HCT116 (cell line): Measurements from ENCODE around the gene PDCD1LG2.

Experiments
- EZH2 ChIP-seq: fragments of 200-600 bp; sonication (generic); IDR thresholded peaks from 2 replicates; pipeline ENCODE4 v1.6.1; 2017; ENCODE audit warnings: antibody characterized with exemption, mixed run types
- EZH2phosphoT487 ChIP-seq: fragments of 200-600 bp; IDR thresholded peaks from 2 replicates; pipeline ENCODE4 v1.6.1; 2018; ENCODE audit warnings: antibody characterized with exemption, borderline replicate concordance
- JUND ChIP-seq: IDR thresholded peaks from 2 replicates; pipeline ENCODE4 v1.6.1; 2012
- POLR2A ChIP-seq: IDR thresholded peaks from 2 replicates; pipeline ENCODE4 v1.7.0; 2011; ENCODE audit warnings: borderline replicate concordance; ENCODE audit not compliant: insufficient read depth, insufficient read length; ENCODE audit errors: extremely low read depth
- POLR2AphosphoS5 ChIP-seq: IDR thresholded peaks from 2 replicates; pipeline ENCODE4 v1.6.1; 2011; ENCODE audit warnings: mild to moderate bottlenecking, low read depth, low read length, moderate library complexity
- SIN3A ChIP-seq: IDR thresholded peaks from 2 replicates; pipeline ENCODE4 v1.6.1; 2012; ENCODE audit warnings: low read depth
- SRF ChIP-seq: IDR thresholded peaks from 2 replicates; pipeline ENCODE4 v1.6.1; 2012; ENCODE audit warnings: low read depth
- TF ChIP-seq, protein P1 (sequence below), 3 experiments: fragments of 200-600 bp in 1 of 3; sonication (generic) in 1 of 3; IDR thresholded peaks in 2 of 3; conservative IDR thresholded peaks in 1 of 3; 2 replicates each; pipeline ENCODE4 v1.5.1; 2012 to 2017; ENCODE audit warnings: low read depth in 2 of 3, low read length in 2 of 3, antibody characterized with exemption in 1 of 3, borderline replicate concordance in 1 of 3, control low read depth in 1 of 3, mild to moderate bottlenecking in 1 of 3, mixed read lengths in 1 of 3, mixed run types in 1 of 3, moderate library complexity in 1 of 3; ENCODE audit not compliant: insufficient read depth in 1 of 3
- TF ChIP-seq, protein P2 (sequence below): IDR thresholded peaks from 2 replicates; pipeline ENCODE4 v1.6.1; 2012
- TF ChIP-seq, protein P3 (sequence below): IDR thresholded peaks from 2 replicates; pipeline ENCODE4 v1.6.1; 2012; ENCODE audit warnings: low read depth
- TF ChIP-seq, protein P4 (sequence below): IDR thresholded peaks from 2 replicates; pipeline ENCODE4 v1.6.1; 2012
- TF ChIP-seq, protein P5 (sequence below): IDR thresholded peaks from 2 replicates; pipeline ENCODE4 v1.6.1; 2011; ENCODE audit warnings: mild to moderate bottlenecking, low read length, moderate library complexity; ENCODE audit not compliant: insufficient replicate concordance; ENCODE audit errors: extremely low read depth

DNA sequence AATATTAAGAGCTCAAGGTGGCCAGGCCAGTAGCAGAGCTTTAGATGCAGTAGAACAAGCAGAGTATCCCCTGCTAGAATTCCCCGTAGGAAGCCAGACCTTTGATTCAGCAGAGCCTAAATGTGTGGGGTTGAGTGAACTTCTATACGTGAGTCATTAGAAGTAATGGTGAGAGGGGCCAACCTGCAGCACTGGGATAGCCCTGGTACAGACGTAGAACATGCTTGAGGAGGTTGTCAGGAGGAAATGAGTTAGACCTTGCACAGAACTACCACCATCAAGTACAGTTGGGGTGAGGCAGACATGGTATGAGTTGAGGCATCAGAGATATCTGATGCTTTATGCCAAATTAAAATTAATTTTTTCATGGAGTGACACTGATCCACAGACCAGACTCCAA lies 42.0 kb downstream of the PDCD1LG2 start:
- TF ChIP-seq, protein P1, sequence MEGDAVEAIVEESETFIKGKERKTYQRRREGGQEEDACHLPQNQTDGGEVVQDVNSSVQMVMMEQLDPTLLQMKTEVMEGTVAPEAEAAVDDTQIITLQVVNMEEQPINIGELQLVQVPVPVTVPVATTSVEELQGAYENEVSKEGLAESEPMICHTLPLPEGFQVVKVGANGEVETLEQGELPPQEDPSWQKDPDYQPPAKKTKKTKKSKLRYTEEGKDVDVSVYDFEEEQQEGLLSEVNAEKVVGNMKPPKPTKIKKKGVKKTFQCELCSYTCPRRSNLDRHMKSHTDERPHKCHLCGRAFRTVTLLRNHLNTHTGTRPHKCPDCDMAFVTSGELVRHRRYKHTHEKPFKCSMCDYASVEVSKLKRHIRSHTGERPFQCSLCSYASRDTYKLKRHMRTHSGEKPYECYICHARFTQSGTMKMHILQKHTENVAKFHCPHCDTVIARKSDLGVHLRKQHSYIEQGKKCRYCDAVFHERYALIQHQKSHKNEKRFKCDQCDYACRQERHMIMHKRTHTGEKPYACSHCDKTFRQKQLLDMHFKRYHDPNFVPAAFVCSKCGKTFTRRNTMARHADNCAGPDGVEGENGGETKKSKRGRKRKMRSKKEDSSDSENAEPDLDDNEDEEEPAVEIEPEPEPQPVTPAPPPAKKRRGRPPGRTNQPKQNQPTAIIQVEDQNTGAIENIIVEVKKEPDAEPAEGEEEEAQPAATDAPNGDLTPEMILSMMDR (IDR thresholded peaks at IDR 0.05 in 2 of 3, conservative IDR thresholded peaks at IDR 0.05 in 1 of 3; ENCODE audit: borderline replicate concordance in 1 of 3, insufficient read depth in 1 of 3, low read depth in 2 of 3, low read length in 2 of 3): no peak
- TF ChIP-seq POLR2A: no peak
- TF ChIP-seq, protein P2, sequence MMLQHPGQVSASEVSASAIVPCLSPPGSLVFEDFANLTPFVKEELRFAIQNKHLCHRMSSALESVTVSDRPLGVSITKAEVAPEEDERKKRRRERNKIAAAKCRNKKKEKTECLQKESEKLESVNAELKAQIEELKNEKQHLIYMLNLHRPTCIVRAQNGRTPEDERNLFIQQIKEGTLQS: no peak
- no peak for TF ChIP-seq SRF
- TF ChIP-seq, protein P3, sequence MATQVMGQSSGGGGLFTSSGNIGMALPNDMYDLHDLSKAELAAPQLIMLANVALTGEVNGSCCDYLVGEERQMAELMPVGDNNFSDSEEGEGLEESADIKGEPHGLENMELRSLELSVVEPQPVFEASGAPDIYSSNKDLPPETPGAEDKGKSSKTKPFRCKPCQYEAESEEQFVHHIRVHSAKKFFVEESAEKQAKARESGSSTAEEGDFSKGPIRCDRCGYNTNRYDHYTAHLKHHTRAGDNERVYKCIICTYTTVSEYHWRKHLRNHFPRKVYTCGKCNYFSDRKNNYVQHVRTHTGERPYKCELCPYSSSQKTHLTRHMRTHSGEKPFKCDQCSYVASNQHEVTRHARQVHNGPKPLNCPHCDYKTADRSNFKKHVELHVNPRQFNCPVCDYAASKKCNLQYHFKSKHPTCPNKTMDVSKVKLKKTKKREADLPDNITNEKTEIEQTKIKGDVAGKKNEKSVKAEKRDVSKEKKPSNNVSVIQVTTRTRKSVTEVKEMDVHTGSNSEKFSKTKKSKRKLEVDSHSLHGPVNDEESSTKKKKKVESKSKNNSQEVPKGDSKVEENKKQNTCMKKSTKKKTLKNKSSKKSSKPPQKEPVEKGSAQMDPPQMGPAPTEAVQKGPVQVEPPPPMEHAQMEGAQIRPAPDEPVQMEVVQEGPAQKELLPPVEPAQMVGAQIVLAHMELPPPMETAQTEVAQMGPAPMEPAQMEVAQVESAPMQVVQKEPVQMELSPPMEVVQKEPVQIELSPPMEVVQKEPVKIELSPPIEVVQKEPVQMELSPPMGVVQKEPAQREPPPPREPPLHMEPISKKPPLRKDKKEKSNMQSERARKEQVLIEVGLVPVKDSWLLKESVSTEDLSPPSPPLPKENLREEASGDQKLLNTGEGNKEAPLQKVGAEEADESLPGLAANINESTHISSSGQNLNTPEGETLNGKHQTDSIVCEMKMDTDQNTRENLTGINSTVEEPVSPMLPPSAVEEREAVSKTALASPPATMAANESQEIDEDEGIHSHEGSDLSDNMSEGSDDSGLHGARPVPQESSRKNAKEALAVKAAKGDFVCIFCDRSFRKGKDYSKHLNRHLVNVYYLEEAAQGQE: no peak
- TF ChIP-seq POLR2AphosphoS5: no peak
- TF ChIP-seq, protein P4, sequence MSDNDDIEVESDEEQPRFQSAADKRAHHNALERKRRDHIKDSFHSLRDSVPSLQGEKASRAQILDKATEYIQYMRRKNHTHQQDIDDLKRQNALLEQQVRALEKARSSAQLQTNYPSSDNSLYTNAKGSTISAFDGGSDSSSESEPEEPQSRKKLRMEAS: no peak
- TF ChIP-seq JUND: no peak
- no peak for TF ChIP-seq EZH2phosphoT487
- no peak for TF ChIP-seq EZH2
- TF ChIP-seq SIN3A: no peak
- TF ChIP-seq, protein P5, sequence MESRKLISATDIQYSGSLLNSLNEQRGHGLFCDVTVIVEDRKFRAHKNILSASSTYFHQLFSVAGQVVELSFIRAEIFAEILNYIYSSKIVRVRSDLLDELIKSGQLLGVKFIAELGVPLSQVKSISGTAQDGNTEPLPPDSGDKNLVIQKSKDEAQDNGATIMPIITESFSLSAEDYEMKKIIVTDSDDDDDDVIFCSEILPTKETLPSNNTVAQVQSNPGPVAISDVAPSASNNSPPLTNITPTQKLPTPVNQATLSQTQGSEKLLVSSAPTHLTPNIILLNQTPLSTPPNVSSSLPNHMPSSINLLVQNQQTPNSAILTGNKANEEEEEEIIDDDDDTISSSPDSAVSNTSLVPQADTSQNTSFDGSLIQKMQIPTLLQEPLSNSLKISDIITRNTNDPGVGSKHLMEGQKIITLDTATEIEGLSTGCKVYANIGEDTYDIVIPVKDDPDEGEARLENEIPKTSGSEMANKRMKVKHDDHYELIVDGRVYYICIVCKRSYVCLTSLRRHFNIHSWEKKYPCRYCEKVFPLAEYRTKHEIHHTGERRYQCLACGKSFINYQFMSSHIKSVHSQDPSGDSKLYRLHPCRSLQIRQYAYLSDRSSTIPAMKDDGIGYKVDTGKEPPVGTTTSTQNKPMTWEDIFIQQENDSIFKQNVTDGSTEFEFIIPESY: no peak
